ENCODE measurements around the gene OR8H2.
"Not testable (repeated sequence)": the region's sequence is repeated elsewhere in the genome, so short reads cannot be mapped to it uniquely, and the experiment has no call there.

The OR8H2 gene

DNA sequence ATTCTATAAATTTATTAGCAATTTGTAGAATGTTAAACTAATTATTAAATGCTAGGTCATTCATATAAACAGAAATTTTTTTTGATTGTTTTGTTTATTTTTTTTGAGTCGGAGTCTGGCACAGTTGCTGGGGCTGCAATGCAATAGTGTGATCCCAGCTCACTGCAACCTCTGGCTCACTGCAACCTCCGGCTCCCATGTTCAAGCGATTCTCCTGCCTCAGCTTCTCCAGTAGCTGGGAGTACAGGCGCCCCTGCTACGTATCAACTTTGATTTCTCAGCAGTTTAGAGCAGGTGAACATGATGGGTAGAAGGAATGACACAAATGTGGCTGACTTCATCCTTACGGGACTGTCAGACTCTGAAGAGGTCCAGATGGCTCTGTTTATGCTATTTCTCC is 18.6 kb downstream of the OR8H2 start, which contains the start of gene OR8H3:
TSS of gene OR8H3 (plus strand) at position 301 of the 400 bp plus-strand sequence. CDS start at position 301, 0 bp downstream.
- in situ Hi-C loops (cut with HindIII; ENCODE audit: low pct_ligation_motif_present, low sequenced_read_pairs), result no loop called here
- H3K36me3 ChIP-seq (replicated peaks), result no peaks in the 10 kb centered on the region
- TF ChIP-seq, protein P1, sequence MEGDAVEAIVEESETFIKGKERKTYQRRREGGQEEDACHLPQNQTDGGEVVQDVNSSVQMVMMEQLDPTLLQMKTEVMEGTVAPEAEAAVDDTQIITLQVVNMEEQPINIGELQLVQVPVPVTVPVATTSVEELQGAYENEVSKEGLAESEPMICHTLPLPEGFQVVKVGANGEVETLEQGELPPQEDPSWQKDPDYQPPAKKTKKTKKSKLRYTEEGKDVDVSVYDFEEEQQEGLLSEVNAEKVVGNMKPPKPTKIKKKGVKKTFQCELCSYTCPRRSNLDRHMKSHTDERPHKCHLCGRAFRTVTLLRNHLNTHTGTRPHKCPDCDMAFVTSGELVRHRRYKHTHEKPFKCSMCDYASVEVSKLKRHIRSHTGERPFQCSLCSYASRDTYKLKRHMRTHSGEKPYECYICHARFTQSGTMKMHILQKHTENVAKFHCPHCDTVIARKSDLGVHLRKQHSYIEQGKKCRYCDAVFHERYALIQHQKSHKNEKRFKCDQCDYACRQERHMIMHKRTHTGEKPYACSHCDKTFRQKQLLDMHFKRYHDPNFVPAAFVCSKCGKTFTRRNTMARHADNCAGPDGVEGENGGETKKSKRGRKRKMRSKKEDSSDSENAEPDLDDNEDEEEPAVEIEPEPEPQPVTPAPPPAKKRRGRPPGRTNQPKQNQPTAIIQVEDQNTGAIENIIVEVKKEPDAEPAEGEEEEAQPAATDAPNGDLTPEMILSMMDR (IDR thresholded peaks at IDR 0.05; ENCODE audit: low read depth, low read length, missing control alignments), result no peak
- DNase-seq, result no peak
- H3K27me3 ChIP-seq (replicated peaks), result no peaks in the 10 kb centered on the region
- H3K27ac ChIP-seq, result no peak within 1 kb of the TSS
- H3K4me3 ChIP-seq (ENCODE audit: low read depth, low read length), result no peak within 1 kb of the TSS

DNA sequence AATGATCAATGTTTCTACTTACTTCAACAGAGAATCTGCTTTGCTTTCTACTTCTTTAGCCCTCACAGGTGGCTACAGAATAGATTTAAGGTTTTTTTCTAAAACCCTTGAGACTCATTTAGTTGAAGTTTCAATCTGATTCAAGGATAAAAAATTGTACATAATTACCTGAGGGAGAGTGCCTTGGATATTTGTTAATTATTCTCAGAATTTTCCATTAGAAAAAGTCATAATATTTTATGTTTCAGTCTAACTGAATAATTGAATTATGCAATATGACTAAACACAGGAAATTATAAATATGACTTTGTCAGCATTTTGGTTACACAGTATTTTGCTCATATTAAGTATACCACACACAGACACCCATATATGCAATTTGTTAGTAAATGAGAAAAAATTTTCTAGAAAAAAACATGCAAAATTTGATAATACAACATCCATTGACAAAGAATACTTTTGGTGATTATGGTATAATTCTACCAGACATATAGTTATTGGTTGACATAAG is 36.7 kb downstream of the OR8H2 start, which contains the start of gene OR8J3:
TSS of gene OR8J3 (minus strand) at position 51 of the 511 bp plus-strand sequence. CDS start 2,483 bp downstream, outside the sequence.
- Histone ChIP-seq H3K36me3 (replicated peaks) (no peaks in the 10 kb centered on the region), H3K27ac (no peak within 1 kb of the TSS), H3K27me3 (replicated peaks) (no peaks in the 10 kb centered on the region), H3K4me3 (ENCODE audit: low read depth, low read length) (no peak within 1 kb of the TSS)
- DNase-seq, result no peak
- in situ Hi-C loops (cut with HindIII; ENCODE audit: low pct_ligation_motif_present, low sequenced_read_pairs), result no loop called here
- TF ChIP-seq, protein P1 (IDR thresholded peaks at IDR 0.05; ENCODE audit: low read depth, low read length, missing control alignments), result no peak

DNA sequence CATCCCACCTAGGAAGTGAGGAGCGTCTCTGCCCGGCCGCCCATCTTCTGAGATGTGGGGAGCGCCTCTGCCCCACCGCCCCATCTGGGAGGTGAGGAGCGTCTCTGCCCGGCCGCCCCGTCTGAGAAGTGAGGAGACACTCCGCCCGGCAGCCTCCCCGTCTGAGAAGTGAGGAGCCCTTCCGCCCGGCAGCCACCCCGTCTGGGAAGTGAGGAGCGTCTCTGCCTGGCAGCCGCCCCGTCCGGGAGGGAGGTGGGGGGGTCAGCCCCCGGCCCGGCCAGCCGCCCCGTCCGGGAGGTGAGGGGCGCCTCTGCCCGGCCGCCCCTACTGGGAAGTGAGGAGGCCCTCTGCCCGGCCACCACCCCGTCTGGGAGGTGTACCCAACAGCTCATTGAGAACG is 40.2 kb downstream of the OR8H2 start:
- in situ Hi-C loops (cut with HindIII; ENCODE audit: low pct_ligation_motif_present, low sequenced_read_pairs); H3K36me3 ChIP-seq (replicated peaks); H3K27me3 ChIP-seq (replicated peaks); DNase-seq; H3K4me3 ChIP-seq (ENCODE audit: low read depth, low read length); H3K27ac ChIP-seq: not testable (repeated sequence)

DNA sequence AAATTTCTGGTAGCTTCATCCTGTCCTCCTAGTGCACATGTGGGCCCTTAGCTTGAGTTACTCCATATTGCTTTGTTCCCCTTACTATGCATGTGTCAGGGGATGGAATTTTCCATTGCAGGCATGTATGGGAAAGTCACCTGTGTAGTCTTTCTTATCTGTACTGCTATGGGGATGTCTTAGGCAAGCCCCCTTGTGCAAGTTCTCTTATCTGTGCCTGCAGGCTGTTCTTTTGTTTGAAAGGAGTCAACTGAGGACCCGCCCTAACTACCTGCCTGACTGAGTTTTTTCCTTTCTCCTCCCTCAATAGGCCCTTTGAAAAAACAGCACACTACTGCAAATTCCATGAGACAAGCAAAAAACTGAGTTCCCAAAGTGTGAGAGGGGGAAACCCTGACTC is 47.9 kb downstream of the OR8H2 start:
- H3K36me3 ChIP-seq (replicated peaks), result no peaks in the 10 kb centered on the region
- no peak overlapping the region for H3K4me3 ChIP-seq (ENCODE audit: low read depth, low read length)
- in situ Hi-C loops (cut with HindIII; ENCODE audit: low pct_ligation_motif_present, low sequenced_read_pairs), result no loop called here
- no peaks in the 10 kb centered on the region for H3K27me3 ChIP-seq (replicated peaks)
- no peak for DNase-seq
- no peak overlapping the region for H3K27ac ChIP-seq
- TF ChIP-seq, protein P1 (IDR thresholded peaks at IDR 0.05; ENCODE audit: low read depth, low read length, missing control alignments), result no peak

- in situ Hi-C loops (cut with HindIII; ENCODE audit: low pct_ligation_motif_present, low sequenced_read_pairs), result no loop called here
- Histone ChIP-seq H3K4me3 (ENCODE audit: low read depth, low read length) (no peak overlapping the region), H3K36me3 (replicated peaks) (no peaks in the 10 kb centered on the region), H3K27me3 (replicated peaks) (no peaks in the 10 kb centered on the region), H3K27ac (no peak overlapping the region)
- TF ChIP-seq, protein P1 (IDR thresholded peaks at IDR 0.05; ENCODE audit: low read depth, low read length, missing control alignments), result no peak
- no peak for DNase-seq
Observed at GRCh38 chr11:56152333-56152732, 48.8 kb downstream of the OR8H2 start.
